ENCODE measurements around the gene PIK3C2G. TPM values are rescaled to one million over a fixed set of nuclear protein-coding genes. Genes with fewer than 3 reads are reported as not detected.

Gene PIK3C2G
- polyA plus RNA-seq, 3 donors, result not detected

DNA sequence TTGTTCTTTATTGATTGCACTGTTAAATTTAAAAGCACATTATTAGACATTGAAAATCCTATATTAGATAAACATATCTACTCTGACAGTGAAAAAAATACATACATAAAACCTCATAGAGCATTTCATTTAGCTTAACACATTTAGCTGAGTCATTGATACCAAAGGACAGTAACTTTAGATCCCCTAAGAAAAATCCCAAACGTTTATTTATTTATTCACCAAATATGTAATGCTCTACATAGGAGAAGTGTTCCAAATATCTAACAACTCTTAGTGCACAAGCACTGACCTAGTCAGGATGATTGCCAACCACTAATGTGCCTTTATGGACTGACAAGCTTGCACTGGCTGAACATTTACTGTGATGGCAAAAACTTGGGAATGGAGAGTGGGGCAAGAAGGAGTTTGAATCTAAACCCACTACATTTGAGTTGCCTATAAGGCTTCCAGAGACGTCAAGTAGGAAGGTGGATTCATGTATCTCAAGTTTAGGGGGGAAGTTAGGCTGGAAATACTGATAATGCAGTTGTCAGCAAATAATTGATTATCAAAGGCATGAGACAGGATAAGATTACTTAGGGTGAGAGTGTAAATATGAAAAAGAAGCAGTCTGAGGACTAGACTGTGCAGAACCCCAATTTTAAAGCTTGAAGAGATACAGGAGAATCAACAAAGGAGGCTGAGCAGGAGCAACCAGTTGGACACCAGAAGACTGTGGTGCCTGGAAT lies 320.1 kb downstream of the PIK3C2G start:
- Histone ChIP-seq H3K9ac (ENCODE audit: insufficient read depth, low read length, poor library complexity, severe bottlenecking) (no peak overlapping the region), H3K27ac (ENCODE audit: low read depth in 1 of 2, low read length in 2 of 2) (no peak overlapping the region), H3K4me1 (ENCODE audit: control insufficient read depth in 1 of 2, insufficient read depth in 2 of 2, low read length in 2 of 2) (no peaks in the 10 kb centered on the region), H2AFZ (ENCODE audit: insufficient read depth, low read depth, low read length, poor library complexity, severe bottlenecking) (no peak overlapping the region), H4K20me1 (ENCODE audit: insufficient read depth, low read length) (no peaks in the 10 kb centered on the region), H3K27me3 (ENCODE audit: control insufficient read depth in 2 of 2, insufficient read depth in 2 of 2, low read length in 2 of 2) (no peaks in the 10 kb centered on the region), H3K4me2 (replicated peaks; ENCODE audit: extremely low read depth, low read length, poor library complexity, severe bottlenecking) (no peak overlapping the region), H3K36me3 (replicated peaks in 1 of 2; ENCODE audit: control insufficient read depth in 1 of 2, insufficient read depth in 2 of 2, low read length in 2 of 2) (no peaks in the 10 kb centered on the region), H3K79me2 (ENCODE audit: insufficient read depth, low read length) (no peaks in the 10 kb centered on the region), H3K9me3 (replicated peaks in 1 of 2; ENCODE audit: control insufficient read depth in 1 of 2, insufficient read depth in 1 of 2, low read length in 2 of 2) (peaks cover 11 to 12% of the 10 kb centered on the region in 2 donors), H3K4me3 (replicated peaks in 1 of 3; ENCODE audit: low read depth in 2 of 3, low read length in 3 of 3) (no peak overlapping the region)
- TF ChIP-seq, protein P1, sequence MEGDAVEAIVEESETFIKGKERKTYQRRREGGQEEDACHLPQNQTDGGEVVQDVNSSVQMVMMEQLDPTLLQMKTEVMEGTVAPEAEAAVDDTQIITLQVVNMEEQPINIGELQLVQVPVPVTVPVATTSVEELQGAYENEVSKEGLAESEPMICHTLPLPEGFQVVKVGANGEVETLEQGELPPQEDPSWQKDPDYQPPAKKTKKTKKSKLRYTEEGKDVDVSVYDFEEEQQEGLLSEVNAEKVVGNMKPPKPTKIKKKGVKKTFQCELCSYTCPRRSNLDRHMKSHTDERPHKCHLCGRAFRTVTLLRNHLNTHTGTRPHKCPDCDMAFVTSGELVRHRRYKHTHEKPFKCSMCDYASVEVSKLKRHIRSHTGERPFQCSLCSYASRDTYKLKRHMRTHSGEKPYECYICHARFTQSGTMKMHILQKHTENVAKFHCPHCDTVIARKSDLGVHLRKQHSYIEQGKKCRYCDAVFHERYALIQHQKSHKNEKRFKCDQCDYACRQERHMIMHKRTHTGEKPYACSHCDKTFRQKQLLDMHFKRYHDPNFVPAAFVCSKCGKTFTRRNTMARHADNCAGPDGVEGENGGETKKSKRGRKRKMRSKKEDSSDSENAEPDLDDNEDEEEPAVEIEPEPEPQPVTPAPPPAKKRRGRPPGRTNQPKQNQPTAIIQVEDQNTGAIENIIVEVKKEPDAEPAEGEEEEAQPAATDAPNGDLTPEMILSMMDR (IDR thresholded peaks at IDR 0.05), result no peak
- Mint-ChIP-seq H3K27ac (no peak overlapping the region), H3K4me1 (no peaks in the 10 kb centered on the region), H3K9me3 (peaks cover 5 to 26% (median 15%) of the 10 kb centered on the region in 7 donors), H3K36me3 (no peaks in the 10 kb centered on the region), H3K4me3 (no peak overlapping the region), H3K27me3 (ENCODE audit: low read depth in 3 of 3) (no peaks in the 10 kb centered on the region)
- no peak for DNase-seq
- WGBS (ENCODE audit: insufficient coverage), result 80% methylated on average over 1 of the region's 2 CpGs
- intact Hi-C loops (cut with micrococcal nuclease), result no loop called here

- H3K4me3 Mint-ChIP-seq, result no peak overlapping the region
Observed at GRCh38 chr12:18583655-18584054, 322.3 kb downstream of the PIK3C2G start.

More at GRCh38 chr12:18583655-18584054, 322.3 kb downstream of the PIK3C2G start:
- Mint-ChIP-seq H3K9me3 (peaks cover 8 to 29% (median 15%) of the 10 kb centered on the region in 7 donors), H3K4me1 (no peaks in the 10 kb centered on the region), H3K36me3 (no peaks in the 10 kb centered on the region), H3K27ac (no peak overlapping the region), H3K27me3 (ENCODE audit: low read depth in 3 of 3) (no peaks in the 10 kb centered on the region)
- no peaks in the 10 kb centered on the region for H4K20me1 ChIP-seq (ENCODE audit: insufficient read depth, low read length)
- TF ChIP-seq, protein P1 (IDR thresholded peaks at IDR 0.05), result no peak
- no peak for DNase-seq
- no peak overlapping the region for H3K4me2 ChIP-seq (replicated peaks; ENCODE audit: extremely low read depth, low read length, poor library complexity, severe bottlenecking)
- peaks cover 11 to 12% of the 10 kb centered on the region in 2 donors for H3K9me3 ChIP-seq (replicated peaks in 1 of 2; ENCODE audit: control insufficient read depth in 1 of 2, insufficient read depth in 1 of 2, low read length in 2 of 2)
- no peaks in the 10 kb centered on the region for H3K4me1 ChIP-seq (ENCODE audit: control insufficient read depth in 1 of 2, insufficient read depth in 2 of 2, low read length in 2 of 2)
- H3K9ac ChIP-seq (ENCODE audit: insufficient read depth, low read length, poor library complexity, severe bottlenecking), result no peak overlapping the region
- no peak overlapping the region for H3K4me3 ChIP-seq (replicated peaks in 1 of 3; ENCODE audit: low read depth in 2 of 3, low read length in 3 of 3)
- H3K27ac ChIP-seq (ENCODE audit: low read depth in 1 of 2, low read length in 2 of 2), result no peak overlapping the region
- H3K27me3 ChIP-seq (ENCODE audit: control insufficient read depth in 2 of 2, insufficient read depth in 2 of 2, low read length in 2 of 2), result no peaks in the 10 kb centered on the region
- H2AFZ ChIP-seq (ENCODE audit: insufficient read depth, low read depth, low read length, poor library complexity, severe bottlenecking), result no peak overlapping the region
- intact Hi-C loops (cut with micrococcal nuclease), result no loop called here
- H3K79me2 ChIP-seq (ENCODE audit: insufficient read depth, low read length), result no peaks in the 10 kb centered on the region
- H3K36me3 ChIP-seq (replicated peaks in 1 of 2; ENCODE audit: control insufficient read depth in 1 of 2, insufficient read depth in 2 of 2, low read length in 2 of 2), result no peaks in the 10 kb centered on the region

Data from CD14-positive monocyte (primary cell).